ENCODE results near the gene KCNJ14. TPM values are rescaled to one million over a fixed set of nuclear protein-coding genes. Genes with fewer than 3 reads are reported as not detected.
A peak's percentile ranks its signal among the peaks of the same experiment; 100 is the strongest.

Gene KCNJ14
- polyA plus RNA-seq, 6 donors from 2014 or later: 0.12 to 0.72 (median 0.24) TPM; not detected in 1

- Mint-ChIP-seq H3K27me3 (no peaks in the 10 kb centered on the region), H3K36me3 (peaks cover 9 to 23% of the 10 kb centered on the region in 2 donors), H3K27ac (no peak overlapping the region), H3K4me3 (no peak overlapping the region), H3K9me3 (no peaks in the 10 kb centered on the region), H3K4me1 (peaks cover 20 to 41% (median 33%) of the 10 kb centered on the region in 3 donors)
- no peak for DNase-seq
- ATAC-seq (ENCODE audit: low read depth in 2 of 2): no peak
Measured at GRCh38 chr19:48450863-48451262, 4.5 kb upstream of the KCNJ14 start.

GRCh38 chr19:48451624-48452023 is 3.8 kb upstream of the KCNJ14 start:
- no peak for ATAC-seq (ENCODE audit: low read depth in 2 of 2)

GRCh38 chr19:48452289-48453190 is 2.8 kb upstream of the KCNJ14 start:
- no peak overlapping the region for H3K4me3 Mint-ChIP-seq
- DNase-seq: no peak
- H3K4me1 Mint-ChIP-seq: peaks cover 20 to 36% (median 24%) of the 10 kb centered on the region in 3 donors
- H3K27me3 Mint-ChIP-seq: no peaks in the 10 kb centered on the region
- H3K9me3 Mint-ChIP-seq: no peaks in the 10 kb centered on the region
- no peak overlapping the region for H3K27ac Mint-ChIP-seq
- H3K36me3 Mint-ChIP-seq: peaks cover 9 to 23% of the 10 kb centered on the region in 2 donors
- ATAC-seq (ENCODE audit: low read depth in 2 of 2): no peak

More at GRCh38 chr19:48451624-48452023, 3.8 kb upstream of the KCNJ14 start:
- no peaks in the 10 kb centered on the region for H3K27me3 Mint-ChIP-seq
- peaks cover 20 to 38% (median 27%) of the 10 kb centered on the region in 3 donors for H3K4me1 Mint-ChIP-seq
- peak overlapping the region in 1 of 8 donors; percentile 38 for H3K4me3 Mint-ChIP-seq
- no peak for DNase-seq
- no peak overlapping the region for H3K27ac Mint-ChIP-seq
- H3K36me3 Mint-ChIP-seq: peaks cover 9 to 23% of the 10 kb centered on the region in 2 donors
- no peaks in the 10 kb centered on the region for H3K9me3 Mint-ChIP-seq

- DNase-seq: no peak
- no peaks in the 10 kb centered on the region for H3K9me3 Mint-ChIP-seq
- no peak for ATAC-seq (ENCODE audit: low read depth in 2 of 2)
- H3K27ac Mint-ChIP-seq: peak overlapping the region in 1 of 6 donors; percentile 48
- no peak overlapping the region for H3K4me3 Mint-ChIP-seq
- peaks cover 5 to 10% of the 10 kb centered on the region in 2 donors for H3K36me3 Mint-ChIP-seq
- H3K27me3 Mint-ChIP-seq: no peaks in the 10 kb centered on the region
- peaks cover 11 to 25% (median 16%) of the 10 kb centered on the region in 3 donors for H3K4me1 Mint-ChIP-seq
Measured at GRCh38 chr19:48454150-48454730, 1.1 kb upstream of the KCNJ14 start.

GRCh38 chr19:48455908-48456562 is 661 bp downstream of the KCNJ14 start:
- H3K27ac Mint-ChIP-seq: peak overlapping the region in 1 of 6 donors; percentile 84
- H3K4me1 Mint-ChIP-seq: peaks cover 11 to 25% (median 16%) of the 10 kb centered on the region in 3 donors
- ATAC-seq (ENCODE audit: low read depth in 2 of 2) (peak in 1 of 2 donors; percentile 18), DNase-seq (no peak)
- H3K27me3 Mint-ChIP-seq: no peaks in the 10 kb centered on the region
- H3K9me3 Mint-ChIP-seq: no peaks in the 10 kb centered on the region
- no peak overlapping the region for H3K4me3 Mint-ChIP-seq
- peaks cover 5 to 9% of the 10 kb centered on the region in 2 donors for H3K36me3 Mint-ChIP-seq

- Mint-ChIP-seq H3K27me3 (no peaks in the 10 kb centered on the region), H3K9me3 (no peaks in the 10 kb centered on the region), H3K36me3 (peaks cover 5 to 9% of the 10 kb centered on the region in 2 donors), H3K4me3 (no peak overlapping the region), H3K27ac (no peak overlapping the region), H3K4me1 (peaks cover 11 to 25% (median 16%) of the 10 kb centered on the region in 3 donors)
- ATAC-seq (ENCODE audit: low read depth in 2 of 2) (no peak), DNase-seq (no peak)
Measured at GRCh38 chr19:48456864-48457263, 1.5 kb downstream of the KCNJ14 start.

GRCh38 chr19:48458016-48458415 is 2.6 kb downstream of the KCNJ14 start:
- Mint-ChIP-seq H3K36me3 (peaks cover 5 to 9% of the 10 kb centered on the region in 2 donors), H3K27me3 (no peaks in the 10 kb centered on the region), H3K4me1 (peaks cover 11 to 20% (median 16%) of the 10 kb centered on the region in 3 donors), H3K9me3 (no peaks in the 10 kb centered on the region), H3K4me3 (no peak overlapping the region), H3K27ac (no peak overlapping the region)
- DNase-seq: no peak
- ATAC-seq (ENCODE audit: low read depth in 2 of 2): no peak

- ATAC-seq (ENCODE audit: low read depth in 2 of 2) (no peak), DNase-seq (no peak)
- Mint-ChIP-seq H3K27me3 (no peaks in the 10 kb centered on the region), H3K36me3 (no peaks in the 10 kb centered on the region), H3K4me3 (no peak overlapping the region), H3K27ac (no peak overlapping the region), H3K9me3 (no peaks in the 10 kb centered on the region), H3K4me1 (peaks cover 4 to 5% (median 5%) of the 10 kb centered on the region in 3 donors)
Measured at GRCh38 chr19:48461651-48461981, 6.2 kb downstream of the KCNJ14 start.

- no peak for ATAC-seq (ENCODE audit: low read depth in 2 of 2)
- H3K9me3 Mint-ChIP-seq: no peaks in the 10 kb centered on the region
- H3K4me1 Mint-ChIP-seq: peaks cover 3 to 5% (median 5%) of the 10 kb centered on the region in 3 donors
- no peak for DNase-seq
- no peak overlapping the region for H3K27ac Mint-ChIP-seq
- no peaks in the 10 kb centered on the region for H3K27me3 Mint-ChIP-seq
- H3K36me3 Mint-ChIP-seq: no peaks in the 10 kb centered on the region
- no peak overlapping the region for H3K4me3 Mint-ChIP-seq
Measured at GRCh38 chr19:48461982-48462655, 6.7 kb downstream of the KCNJ14 start.

GRCh38 chr19:48465215-48465614 is 9.8 kb downstream of the KCNJ14 start:
- H3K4me3 Mint-ChIP-seq: no peak overlapping the region
- DNase-seq: no peak
- peak overlapping the region in 1 of 6 donors; percentile 39 for H3K27ac Mint-ChIP-seq
- peaks cover 13 to 21% (median 19%) of the 10 kb centered on the region in 3 donors for H3K4me1 Mint-ChIP-seq
- H3K27me3 Mint-ChIP-seq: no peaks in the 10 kb centered on the region
- no peaks in the 10 kb centered on the region for H3K36me3 Mint-ChIP-seq
- no peaks in the 10 kb centered on the region for H3K9me3 Mint-ChIP-seq
- ATAC-seq (ENCODE audit: low read depth in 2 of 2): no peak

GRCh38 chr19:48466561-48467325 is 11.4 kb downstream of the KCNJ14 start:
- peak overlapping the region in 2 of 6 donors; percentile 18 to 23 for H3K27ac Mint-ChIP-seq
- ATAC-seq (ENCODE audit: low read depth in 2 of 2): no peak

GRCh38 chr19:48468772-48469288 is 13.5 kb downstream of the KCNJ14 start:
- peak; percentile 86 to 89 for ATAC-seq (ENCODE audit: low read depth in 2 of 2)
- Mint-ChIP-seq H3K27ac (peak overlapping the region; percentile 56 to 98 (median 96)), H3K9me3 (no peaks in the 10 kb centered on the region), H3K4me1 (peaks cover 21 to 33% (median 32%) of the 10 kb centered on the region in 3 donors), H3K4me3 (peak overlapping the region; percentile 85 to 96 (median 94)), H3K27me3 (no peaks in the 10 kb centered on the region), H3K36me3 (peaks cover 0 to 8% of the 10 kb centered on the region in 2 donors)
- peak; percentile 100 for DNase-seq

More at GRCh38 chr19:48466561-48467325, 11.4 kb downstream of the KCNJ14 start:
- Mint-ChIP-seq H3K4me1 (peaks cover 17 to 33% (median 31%) of the 10 kb centered on the region in 3 donors), H3K9me3 (no peaks in the 10 kb centered on the region), H3K4me3 (peak overlapping the region in 5 of 8 donors; percentile 8 to 64 (median 29)), H3K27me3 (no peaks in the 10 kb centered on the region), H3K36me3 (peaks cover 0 to 8% of the 10 kb centered on the region in 2 donors)
- no peak for DNase-seq
